NCI-H1092 treated with DMSO at 0.1 percent for 48 hours (cell line): ENCODE results near the gene SERPIND1.
"Not testable (repeated sequence)": the region's sequence is repeated elsewhere in the genome, so short reads cannot be mapped to it uniquely, and the experiment has no call there.

Experiments
- DNase-seq: peaks from one replicate; lab custom pipeline; 2025; lab: John Stamatoyannopoulos, UW

Gene SERPIND1

DNA sequence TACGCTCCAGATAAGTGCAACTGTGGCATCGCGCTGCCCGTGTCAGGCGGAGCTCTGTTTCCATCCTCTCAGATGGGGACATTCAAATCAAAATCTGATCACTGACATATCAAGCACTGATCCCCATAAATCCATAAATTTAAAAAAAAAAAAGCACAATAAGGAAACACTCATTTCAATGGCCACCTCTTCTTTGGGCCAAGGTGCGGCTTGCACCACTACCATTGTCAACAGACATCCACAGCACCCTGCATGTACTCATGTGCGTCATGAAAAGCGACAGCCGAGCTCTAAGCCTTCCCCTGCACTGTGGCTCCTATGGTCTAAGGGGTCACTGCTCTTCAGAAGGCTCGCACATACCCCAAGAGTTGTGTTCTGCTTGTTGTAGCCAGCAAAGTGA is 26.7 kb upstream of the SERPIND1 start:
- DNase-seq: no peak

- DNase-seq: no peak
Measured at GRCh38 chr22:20748082-20748481, 25.8 kb upstream of the SERPIND1 start.

- DNase-seq: no peak
Measured at GRCh38 chr22:20748731-20749428, 25.0 kb upstream of the SERPIND1 start.

- peak; percentile 38 for DNase-seq
Measured at GRCh38 chr22:20749453-20749852, 24.5 kb upstream of the SERPIND1 start.

GRCh38 chr22:20750461-20751184 is 23.3 kb upstream of the SERPIND1 start:
- peak; percentile 97 for DNase-seq

GRCh38 chr22:20751185-20751851 is 22.6 kb upstream of the SERPIND1 start:
- peak; percentile 96 for DNase-seq

DNA sequence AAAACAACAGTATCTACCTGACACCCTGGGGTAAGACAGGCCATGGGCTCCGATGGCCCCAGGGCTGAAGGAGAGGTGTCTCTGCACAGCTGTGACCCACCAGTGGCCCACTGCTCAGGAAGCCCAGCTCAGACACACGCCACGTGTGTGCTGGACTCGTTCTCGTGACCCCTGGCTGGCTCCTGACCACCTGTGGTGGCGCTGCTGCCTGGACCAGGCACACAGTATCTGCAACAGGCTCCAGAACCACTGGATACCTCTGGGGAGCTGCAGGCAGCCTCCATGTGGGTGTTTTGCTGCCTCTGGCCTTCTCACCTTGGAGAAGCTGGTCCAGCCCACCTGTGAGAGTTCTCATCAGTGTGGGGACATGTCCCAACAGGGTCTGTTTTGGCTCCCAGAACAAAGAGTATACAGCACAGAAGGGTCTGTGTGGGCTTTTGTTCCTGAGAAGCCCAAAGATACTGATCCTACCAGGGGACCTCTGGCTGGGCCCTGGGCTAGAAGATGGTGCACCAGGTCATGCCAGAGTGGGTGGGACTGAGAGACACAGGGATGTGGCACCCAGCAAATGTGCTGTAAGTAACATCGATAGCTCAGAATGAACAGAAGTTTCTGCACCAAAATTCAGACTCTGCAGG is 21.7 kb upstream of the SERPIND1 start:
- DNase-seq: no peak

- DNase-seq: no peak
Measured at GRCh38 chr22:20752873-20753272, 21.0 kb upstream of the SERPIND1 start.

GRCh38 chr22:20756846-20757245 is 17.1 kb upstream of the SERPIND1 start:
- no peak for DNase-seq

GRCh38 chr22:20758688-20759087 is 15.2 kb upstream of the SERPIND1 start:
- DNase-seq: peak; percentile 28

DNA sequence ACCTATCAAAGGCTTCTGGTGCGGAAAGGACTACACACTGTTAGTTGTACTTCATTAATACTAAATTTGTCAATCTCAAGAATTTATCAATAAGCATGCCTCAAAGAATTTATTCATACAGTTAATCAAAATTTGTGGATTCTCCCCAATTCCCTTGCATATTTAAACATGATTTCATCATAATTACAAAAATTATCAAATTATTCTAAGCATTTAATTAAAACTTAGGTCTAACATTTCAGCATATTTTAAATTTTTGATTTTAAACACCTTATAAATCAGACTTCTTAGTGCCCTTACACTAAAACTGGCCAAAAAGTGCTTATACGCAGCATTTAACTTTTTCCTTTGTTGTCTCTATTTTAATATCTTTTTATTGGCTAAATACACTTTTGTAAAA is 13.8 kb upstream of the SERPIND1 start:
- DNase-seq: no peak

DNA sequence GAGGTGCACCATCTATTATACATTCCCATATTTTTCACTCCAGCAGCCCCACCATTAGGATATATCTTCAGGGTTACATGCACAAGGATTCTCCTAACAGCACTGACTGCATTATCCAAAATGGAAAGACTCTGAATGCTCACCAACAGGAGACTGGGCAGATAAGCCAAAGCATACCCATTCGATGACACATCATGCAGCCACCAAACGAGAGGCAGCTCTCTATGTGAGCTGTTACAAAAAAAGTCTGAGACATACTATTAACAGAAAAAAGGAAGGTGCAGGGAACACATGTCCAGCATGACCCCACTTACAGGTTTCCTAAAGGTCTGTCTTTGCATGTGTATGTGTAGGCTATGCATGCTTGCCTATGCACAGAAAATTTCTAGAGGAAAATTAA is 12.4 kb upstream of the SERPIND1 start:
- no peak for DNase-seq

- DNase-seq: no peak
Measured at GRCh38 chr22:20762233-20762796, 11.6 kb upstream of the SERPIND1 start.

DNA sequence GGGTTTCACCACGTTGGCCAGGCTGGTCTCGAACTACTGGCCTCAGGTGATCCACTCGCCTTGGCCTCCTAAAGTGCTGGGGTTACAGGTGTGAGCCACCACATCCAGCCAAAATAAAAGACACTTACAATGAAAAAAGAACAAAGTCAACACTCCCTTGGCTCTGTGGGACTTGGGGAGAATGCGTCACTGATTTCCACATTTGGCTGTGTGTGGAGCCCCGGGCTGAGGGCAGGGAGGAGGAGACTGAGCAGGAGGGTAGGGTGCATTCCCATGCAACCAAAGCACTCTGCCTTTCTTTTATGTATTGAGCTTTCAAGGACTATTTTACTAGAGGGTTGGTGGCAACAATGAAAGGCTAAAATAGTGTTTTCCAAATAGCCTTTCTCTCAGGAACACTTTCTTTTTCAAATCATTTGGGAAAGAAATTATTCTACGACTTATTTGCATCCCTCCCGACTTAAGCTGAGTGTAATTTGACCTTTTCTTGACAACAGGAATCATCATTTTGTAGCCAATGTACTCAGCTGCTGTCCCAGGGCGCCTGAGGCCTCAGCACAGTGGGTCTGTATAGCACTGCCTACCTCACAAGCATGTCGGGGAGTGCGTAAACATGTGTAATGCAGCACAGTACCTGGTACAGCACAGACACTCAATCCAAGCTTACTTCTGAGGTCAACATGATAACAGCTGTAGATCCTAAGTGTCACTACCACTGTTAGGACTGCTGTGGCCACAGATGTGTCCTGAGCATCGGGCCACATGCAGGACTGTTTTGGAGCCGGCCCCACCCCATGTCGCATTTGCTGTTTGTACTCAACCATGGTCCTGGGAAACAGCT is 10.1 kb upstream of the SERPIND1 start:
- DNase-seq: no peak

GRCh38 chr22:20764471-20764720 is 9.5 kb upstream of the SERPIND1 start:
- no peak for DNase-seq

DNA sequence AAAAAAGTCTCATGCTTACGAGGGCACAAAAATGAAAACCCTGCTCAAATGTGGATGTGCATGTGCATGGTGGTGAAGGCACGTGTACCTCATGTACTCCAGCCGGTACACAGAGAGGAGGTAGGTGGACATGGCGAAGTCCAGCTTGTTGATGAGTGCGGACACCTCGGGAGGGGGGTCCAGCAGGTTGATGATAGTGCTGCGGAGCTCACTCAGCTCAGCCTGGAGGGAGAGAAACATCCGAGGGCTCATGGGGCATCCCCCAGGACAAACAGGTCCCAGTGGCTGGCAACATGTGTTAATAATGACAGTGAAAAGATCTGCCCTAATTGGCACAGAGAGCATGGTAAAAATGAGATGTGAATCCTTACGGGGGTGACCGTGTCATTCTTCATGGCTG is 9.2 kb upstream of the SERPIND1 start:
- DNase-seq: no peak

DNA sequence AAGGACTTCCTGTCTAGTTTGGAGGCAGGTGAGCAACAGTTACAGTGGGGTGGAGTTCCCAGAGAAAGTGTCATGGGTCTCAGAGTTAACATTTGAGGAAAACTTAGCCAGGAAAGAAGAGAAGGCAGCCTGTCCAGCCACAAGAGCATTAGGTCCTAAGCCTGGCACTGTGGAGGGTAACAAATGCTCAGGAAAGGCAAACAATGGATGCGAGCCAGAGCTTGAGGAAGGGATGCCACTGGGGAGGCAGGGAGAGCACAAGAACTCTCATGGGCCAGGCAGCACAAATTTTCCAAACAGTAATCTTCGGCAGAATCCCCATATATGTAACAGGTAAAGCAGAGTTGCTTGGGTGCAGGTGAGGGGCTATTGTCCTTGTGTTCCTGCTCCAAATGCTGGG is 8.0 kb upstream of the SERPIND1 start:
- DNase-seq: no peak

DNA sequence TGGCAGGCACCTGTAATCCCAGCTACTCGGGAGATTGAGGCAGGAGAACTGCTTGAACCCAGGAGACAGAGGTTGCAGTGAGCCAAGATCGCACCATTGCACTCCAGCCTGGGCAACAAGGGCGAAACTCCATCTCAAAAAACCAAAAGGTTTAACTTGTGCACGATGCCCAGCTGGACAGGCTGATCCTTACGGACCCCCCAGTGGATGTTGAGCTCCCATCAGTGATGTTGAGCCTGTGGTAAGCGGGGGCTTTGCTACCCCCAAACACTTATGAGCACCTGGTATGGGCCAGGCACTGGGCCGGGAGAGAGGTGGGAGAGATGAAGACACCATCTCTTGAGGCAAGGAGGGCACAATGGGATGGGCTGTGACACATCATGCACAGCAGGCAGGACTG is 7.4 kb upstream of the SERPIND1 start:
- no peak for DNase-seq

GRCh38 chr22:20769496-20769826 is 4.5 kb upstream of the SERPIND1 start:
- DNase-seq: not testable (repeated sequence)

- DNase-seq: no peak
Measured at GRCh38 chr22:20771918-20772625, 1.8 kb upstream of the SERPIND1 start.

GRCh38 chr22:20774882-20775281 is 969 bp downstream of the SERPIND1 start:
- DNase-seq: no peak
